ENCODE results near the gene CHRNG. TPM values are rescaled to one million over a fixed set of nuclear protein-coding genes. Genes with fewer than 3 reads are reported as not detected.
"Not testable (repeated sequence)": the region's sequence is repeated elsewhere in the genome, so short reads cannot be mapped to it uniquely, and the experiment has no call there.

CHRNG gene
- polyA plus RNA-seq, 4 donors, result 0.73 to 2.2 (median 1.5) TPM

GRCh38 chr2:232525791-232526371 is 13.6 kb upstream of the CHRNG start, which contains the start of gene CHRND:
TSS of gene CHRND (plus strand) at chr2:232526160. CDS start at chr2:232526216, 56 bp downstream.
- no peak for DNase-seq (ENCODE audit: low read depth in 4 of 4, low spot score in 3 of 4)

GRCh38 chr2:232526372-232526941 is 13.0 kb upstream of the CHRNG start:
- DNase-seq (ENCODE audit: low read depth in 4 of 4, low spot score in 3 of 4), result no peak

GRCh38 chr2:232527905-232528470 is 11.5 kb upstream of the CHRNG start:
- DNase-seq (ENCODE audit: low read depth in 4 of 4, low spot score in 3 of 4), result no peak

GRCh38 chr2:232528746-232529460 is 10.6 kb upstream of the CHRNG start:
- no peak for DNase-seq (ENCODE audit: low read depth in 4 of 4, low spot score in 3 of 4)

- DNase-seq (ENCODE audit: low read depth in 4 of 4, low spot score in 3 of 4), result no peak
These were observed 9.5 kb upstream of the CHRNG start for GRCh38 chr2:232529806-232530547.

GRCh38 chr2:232530626-232531260 is 8.7 kb upstream of the CHRNG start:
- DNase-seq (ENCODE audit: low read depth in 4 of 4, low spot score in 3 of 4), result no peak

- no peak for DNase-seq (ENCODE audit: low read depth in 4 of 4, low spot score in 3 of 4)
These were observed 7.1 kb upstream of the CHRNG start for GRCh38 chr2:232532419-232532818.

GRCh38 chr2:232532821-232533220 is 6.7 kb upstream of the CHRNG start:
- not testable (repeated sequence) for DNase-seq (ENCODE audit: low read depth in 4 of 4, low spot score in 3 of 4)

- no peak for DNase-seq (ENCODE audit: low read depth in 4 of 4, low spot score in 3 of 4)
These were observed 5.4 kb upstream of the CHRNG start for GRCh38 chr2:232533944-232534710.

GRCh38 chr2:232534940-232535651 is 4.4 kb upstream of the CHRNG start:
- DNase-seq (ENCODE audit: low read depth in 4 of 4, low spot score in 3 of 4), result no peak

GRCh38 chr2:232535761-232536530 is 3.5 kb upstream of the CHRNG start:
- no peak for DNase-seq (ENCODE audit: low read depth in 4 of 4, low spot score in 3 of 4)

GRCh38 chr2:232537079-232537478 is 2.4 kb upstream of the CHRNG start:
- DNase-seq (ENCODE audit: low read depth in 4 of 4, low spot score in 3 of 4), result no peak

- no peak for DNase-seq (ENCODE audit: low read depth in 4 of 4, low spot score in 3 of 4)
These were observed 2.0 kb upstream of the CHRNG start for GRCh38 chr2:232537499-232537898.

- DNase-seq (ENCODE audit: low read depth in 4 of 4, low spot score in 3 of 4), result no peak
These were observed 821 bp upstream of the CHRNG start for GRCh38 chr2:232538671-232539070.

- no peak for DNase-seq (ENCODE audit: low read depth in 4 of 4, low spot score in 3 of 4)
These were observed 1.0 kb downstream of the CHRNG start for GRCh38 chr2:232540441-232541041.

- DNase-seq (ENCODE audit: low read depth in 4 of 4, low spot score in 3 of 4), result no peak
These were observed 1.9 kb downstream of the CHRNG start for GRCh38 chr2:232541195-232541960.

All from left renal pelvis (tissue), 4 donors.